GM18858 (cell line): ENCODE measurements around the gene NENF.
A peak's percentile ranks its signal among the peaks of the same experiment; 100 is the strongest.
"Not testable (repeated sequence)": the region's sequence is repeated elsewhere in the genome, so short reads cannot be mapped to it uniquely, and the experiment has no call there.

Experiments
- ATAC-seq: cut with Tn5 transposase; IDR thresholded peaks from one replicate; pipeline ENCODE4 v1.9.1; 2021; ENCODE audit not compliant: unreplicated experiment

The NENF gene

DNA sequence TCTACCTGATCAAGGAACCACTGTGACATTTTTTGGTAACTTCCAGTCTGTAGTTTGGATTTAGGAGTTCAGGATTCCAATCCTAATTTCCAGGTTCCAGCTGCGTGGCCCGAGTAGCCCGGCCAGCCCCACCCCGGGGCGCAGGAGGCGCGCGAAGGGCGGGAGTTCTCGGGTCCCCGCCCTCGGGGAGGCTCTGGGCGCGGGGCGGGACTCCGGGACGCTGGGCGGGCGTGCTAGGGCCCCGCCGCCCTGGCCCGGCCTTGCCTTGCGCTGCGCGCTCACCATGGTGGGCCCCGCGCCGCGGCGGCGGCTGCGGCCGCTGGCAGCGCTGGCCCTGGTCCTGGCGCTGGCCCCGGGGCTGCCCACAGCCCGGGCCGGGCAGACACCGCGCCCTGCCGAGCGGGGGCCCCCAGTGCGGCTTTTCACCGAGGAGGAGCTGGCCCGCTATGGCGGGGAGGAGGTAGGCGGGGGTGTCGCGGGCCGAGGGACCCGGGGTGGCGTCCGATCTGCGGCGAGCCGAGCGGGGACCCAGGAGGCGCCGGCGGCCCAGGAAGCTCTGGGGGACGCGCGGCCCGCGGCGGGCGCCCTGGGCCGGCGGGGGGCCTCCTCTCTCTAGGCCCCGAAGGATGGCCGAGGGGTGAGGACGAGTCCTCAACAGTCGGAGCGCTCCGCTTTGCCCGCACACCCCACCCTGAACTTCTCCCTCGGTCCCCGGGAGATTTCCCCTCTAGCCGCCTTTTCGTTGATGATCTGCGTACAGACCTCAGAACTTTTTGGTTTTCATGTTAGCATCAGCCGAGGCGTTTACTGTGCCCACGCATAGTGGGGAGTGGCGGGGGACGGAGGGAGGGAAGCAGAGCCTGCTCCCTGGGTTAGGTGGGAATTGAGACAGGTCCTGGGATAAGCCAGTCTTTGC lies at the start of gene NENF:
TSS of gene NENF (plus strand) at position 260 of the 916 bp plus-strand sequence. CDS start at position 284, 24 bp downstream.
- peak; percentile 92 for ATAC-seq

DNA sequence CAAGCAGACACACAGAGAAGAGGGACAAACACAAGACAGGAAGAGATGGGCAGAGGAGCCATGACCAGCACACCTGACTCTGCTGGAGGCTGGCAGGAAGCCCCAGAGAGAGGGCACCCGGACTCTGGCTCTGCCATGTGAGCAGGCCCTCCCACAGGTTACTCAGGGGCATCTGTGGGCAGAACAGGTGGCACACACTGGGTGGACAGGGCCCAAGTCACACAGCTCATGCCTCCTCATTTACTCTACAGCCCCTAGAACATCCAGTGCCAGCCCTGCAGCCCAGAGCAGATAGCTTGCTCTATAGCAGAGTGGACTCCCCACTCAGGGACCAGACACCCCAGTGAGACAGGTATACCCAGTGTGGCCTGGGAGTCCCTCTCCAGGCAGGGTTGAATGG lies 46.7 kb upstream of the NENF start:
- ATAC-seq: no peak

DNA sequence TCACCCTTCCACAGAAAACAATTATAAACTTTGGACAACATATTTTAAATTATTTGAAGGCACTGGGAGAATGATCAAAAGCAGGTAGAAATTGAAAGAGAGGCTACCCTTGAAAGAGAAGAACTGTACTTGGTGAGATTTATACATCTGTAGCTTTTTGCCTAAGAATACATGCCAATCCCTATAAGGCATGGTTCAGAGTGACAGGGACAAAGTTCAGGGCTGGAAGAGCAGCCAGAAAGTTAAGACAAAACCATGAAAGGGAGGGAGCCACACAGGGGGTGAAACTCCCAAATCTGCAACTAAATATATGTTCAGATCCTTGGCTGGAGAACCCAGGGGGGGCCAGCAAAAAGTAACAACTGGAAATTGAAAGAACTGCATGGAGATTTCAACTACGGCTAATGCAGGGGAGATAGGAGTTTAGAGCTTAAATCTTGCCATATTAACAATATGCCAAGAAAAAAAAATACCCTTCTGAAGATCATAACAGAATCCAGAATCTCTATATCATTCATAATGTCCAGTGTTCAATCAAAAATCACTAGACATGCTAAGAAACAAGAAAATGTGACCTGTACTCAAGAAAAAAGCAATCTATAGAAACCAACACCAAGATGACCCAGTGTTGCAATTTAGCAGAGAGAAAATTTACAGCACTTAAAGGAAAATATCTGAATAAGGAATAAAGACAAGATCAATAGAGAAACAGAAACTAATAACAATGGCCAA lies 43.6 kb upstream of the NENF start:
- ATAC-seq: no peak

DNA sequence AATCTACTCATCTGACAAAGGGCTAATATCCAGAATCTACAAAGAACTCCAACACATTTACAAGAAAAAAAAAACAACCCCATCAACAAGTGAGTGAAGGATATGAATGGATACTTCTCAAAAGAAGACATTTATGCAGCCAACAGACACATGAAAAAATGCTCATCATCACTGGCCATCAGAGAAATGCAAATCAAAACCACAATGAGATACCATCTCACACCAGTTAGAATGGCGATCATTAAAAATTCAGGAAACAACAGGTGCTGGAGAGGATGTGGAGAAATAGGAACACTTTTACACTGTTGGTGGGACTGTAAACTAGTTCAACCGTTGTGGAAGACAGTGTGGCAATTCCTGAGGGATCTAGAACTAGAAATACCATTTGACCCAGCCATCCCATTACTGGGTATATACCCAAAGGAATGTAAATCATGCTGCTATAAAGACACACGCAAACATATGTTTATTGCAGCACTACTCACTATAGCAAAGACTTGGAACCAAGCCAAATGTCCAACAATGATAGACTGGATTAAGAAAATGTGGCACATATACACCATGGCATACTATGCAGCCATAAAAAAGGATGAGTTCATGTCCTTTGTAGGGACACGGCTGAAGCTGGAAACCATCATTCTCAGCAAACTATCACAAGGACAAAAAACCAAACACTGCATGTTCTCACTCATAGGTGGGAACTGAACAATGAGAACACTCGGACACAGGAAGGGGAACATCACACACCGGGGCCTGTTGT lies 36.9 kb upstream of the NENF start:
- ATAC-seq: not testable (repeated sequence)

DNA sequence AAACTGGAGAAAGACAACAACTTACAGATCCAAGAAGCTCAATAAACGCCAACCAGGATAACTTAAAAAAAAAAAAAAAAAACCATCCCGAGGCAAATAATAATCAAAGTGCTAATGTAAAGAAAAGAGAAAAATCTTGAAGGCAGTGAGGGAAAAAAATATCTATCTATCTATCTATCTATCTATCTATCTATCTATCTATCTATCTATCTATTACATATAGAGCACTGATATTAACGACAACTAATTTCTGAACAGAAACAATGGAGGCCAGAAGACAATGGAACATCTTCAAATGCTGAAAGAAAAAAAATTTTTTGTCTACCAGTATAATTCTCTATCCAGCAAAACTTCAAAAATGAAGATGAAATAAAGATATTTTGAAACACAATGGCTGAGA lies 36.1 kb upstream of the NENF start:
- ATAC-seq: no peak

DNA sequence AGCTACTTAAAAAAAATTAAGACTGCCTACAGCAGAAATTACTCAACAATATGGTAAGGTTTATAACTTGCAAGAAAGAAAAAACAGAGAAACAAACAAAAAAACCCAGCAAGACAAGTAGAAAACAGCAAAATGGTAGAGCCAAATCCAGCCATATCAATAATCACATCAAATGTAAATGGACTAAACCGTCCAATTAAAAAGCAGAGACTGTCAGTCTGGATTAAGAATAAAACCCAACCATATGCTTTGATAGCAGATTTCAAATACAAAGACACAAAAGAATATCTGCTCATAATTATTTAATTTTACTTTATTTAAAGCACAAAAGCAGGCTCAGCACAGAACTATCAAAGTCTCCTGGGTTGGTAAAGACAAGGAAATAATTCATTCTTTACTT lies 35.5 kb upstream of the NENF start:
- ATAC-seq: no peak

DNA sequence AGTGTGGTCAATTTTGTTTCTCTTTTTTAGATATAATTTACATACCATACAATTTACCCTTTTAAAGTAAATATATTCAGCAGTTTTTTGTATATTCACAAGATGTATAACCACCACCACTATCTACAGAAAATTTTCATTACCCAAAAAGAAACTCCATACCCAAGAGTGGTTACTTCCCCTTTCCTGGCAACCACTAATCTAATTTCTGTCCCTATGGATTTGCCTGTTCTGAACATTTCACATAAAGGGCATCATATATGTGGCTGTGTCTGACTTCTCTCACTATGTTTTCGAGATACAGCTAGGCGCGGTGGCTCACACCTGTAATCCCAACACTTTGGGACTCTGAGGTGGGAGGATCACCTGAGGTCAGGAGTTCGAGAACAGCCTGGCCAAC lies 31.7 kb upstream of the NENF start:
- no peak for ATAC-seq

DNA sequence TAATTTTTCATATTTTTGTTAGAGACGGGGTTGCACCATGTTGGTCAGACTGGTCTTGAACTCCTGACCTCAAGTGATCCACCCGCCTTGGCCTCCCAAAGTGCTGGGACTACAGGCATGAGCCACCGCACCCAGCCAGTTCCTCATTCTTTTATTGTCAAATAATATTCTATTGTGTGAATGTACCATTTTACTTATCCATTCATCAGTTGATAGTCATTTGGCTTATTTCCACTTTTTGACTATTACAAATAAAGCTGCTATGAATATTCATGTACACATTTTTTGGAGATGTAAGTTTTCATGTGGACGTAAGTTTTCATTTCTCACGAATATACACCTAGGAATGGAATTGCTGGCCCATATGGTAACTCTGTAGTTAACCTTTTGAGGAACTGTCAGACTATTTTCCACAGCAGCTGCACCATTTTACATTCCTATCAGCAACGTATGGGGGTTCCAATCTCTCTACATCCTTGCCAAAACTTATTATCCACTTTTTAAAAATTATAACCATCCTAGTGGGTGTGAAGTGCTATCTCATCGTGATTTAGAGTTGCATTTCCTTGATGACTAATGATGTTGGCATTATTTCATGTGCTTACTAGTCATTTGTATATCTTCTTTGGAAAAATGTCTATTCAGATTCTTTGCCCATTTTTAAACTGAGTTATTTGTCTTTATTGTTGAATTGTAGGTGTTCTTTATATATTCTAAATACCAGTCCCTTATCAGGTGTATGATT lies 30.7 kb upstream of the NENF start:
- no peak for ATAC-seq

DNA sequence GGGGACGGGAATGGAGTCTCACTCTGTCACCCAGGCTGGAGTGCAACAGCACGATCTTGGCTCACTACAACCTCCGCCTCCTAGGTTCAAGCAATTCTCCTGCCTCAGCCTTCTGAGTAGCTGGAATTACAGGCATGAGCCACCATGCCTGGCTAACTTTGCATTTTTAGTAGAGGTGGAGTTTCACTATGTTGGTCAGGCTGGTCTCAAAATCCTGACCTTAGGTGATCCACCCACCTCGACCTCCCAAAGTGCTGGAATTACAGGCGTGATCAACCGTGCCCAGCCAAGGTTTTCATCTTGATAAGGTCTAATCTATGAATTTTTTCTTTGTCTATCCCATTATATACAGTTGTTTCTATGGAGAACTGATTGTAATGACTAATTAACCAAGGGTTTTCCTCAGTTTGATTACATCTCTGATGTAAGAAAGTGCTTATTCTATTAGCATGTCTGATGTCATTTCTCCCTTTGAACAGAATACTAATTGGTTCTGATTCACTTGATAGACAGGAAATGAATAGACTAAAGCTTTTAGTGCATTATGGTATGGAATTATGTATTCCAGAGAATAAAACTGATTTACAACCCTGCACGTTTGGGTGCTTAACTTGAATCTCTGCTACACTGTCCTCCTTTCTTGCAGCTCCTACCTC lies 29.9 kb upstream of the NENF start:
- ATAC-seq: no peak

DNA sequence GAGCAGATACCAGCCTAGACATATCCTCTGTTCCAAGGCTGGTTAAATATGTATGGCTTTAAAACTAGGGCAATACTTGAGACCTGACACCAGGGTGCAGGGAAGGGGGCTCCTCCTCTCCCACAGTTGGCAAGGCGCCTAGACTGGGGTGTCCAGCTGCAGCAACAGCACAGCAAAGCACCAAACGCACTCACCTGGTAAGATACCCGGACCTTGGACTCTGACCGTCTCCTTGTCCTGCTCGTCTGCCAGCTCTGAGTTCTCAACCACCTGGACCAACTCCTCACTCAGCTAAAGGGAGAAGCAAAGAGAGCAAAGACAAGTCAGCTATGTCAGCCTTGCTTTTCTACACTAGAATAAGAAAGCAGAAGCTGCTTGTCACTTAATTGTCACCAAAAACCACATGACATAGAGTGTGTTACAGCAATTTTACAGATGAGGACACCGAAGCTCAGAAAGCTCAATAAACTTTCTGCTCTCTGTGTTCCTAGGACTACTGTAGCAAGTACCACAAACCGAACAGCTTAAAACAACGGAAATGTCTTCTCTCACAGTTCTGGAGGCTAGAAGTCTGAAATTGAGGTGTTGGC lies 22.4 kb upstream of the NENF start:
- no peak for ATAC-seq

DNA sequence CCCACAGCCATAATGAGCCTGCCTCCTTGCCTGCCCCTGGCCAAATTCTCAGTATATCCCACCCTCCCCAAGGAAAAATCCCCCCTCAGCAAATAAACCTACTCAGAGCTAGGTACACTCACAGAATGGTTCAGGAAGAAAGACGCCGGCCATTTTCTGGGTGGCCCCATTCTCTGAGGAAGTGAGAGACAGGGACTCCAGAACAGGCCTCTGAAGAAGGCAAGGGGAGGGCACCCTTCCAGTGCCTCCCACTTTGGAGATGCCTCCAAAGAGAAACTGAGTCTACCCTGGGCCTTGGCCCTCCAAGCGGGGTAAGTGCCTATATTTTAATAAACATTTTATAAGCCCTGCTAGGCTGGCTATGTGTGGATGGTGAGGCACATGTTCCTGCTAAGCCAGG lies 20.3 kb upstream of the NENF start:
- no peak for ATAC-seq

DNA sequence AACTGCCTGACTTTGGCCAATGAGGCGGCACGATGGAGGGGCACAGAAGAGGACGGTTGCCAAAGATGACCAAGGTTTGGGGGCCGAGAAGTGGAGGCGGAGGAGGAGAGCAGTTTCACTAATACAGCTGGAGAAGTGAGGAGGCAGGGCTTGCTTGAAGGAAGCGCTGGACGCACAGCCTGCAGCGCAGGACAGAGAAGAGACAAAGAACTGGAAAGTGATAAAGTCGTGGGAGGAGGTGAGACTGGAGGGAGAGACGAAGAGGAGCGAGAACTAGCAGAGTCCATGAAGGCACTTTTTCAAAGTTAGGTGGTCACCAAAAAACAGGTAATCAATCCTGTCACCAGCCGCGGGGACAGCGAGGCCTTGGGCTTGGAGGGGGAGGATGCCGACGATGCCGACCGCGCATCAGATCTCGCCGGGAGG lies 18.8 kb upstream of the NENF start:
- peak; percentile 1 for ATAC-seq

DNA sequence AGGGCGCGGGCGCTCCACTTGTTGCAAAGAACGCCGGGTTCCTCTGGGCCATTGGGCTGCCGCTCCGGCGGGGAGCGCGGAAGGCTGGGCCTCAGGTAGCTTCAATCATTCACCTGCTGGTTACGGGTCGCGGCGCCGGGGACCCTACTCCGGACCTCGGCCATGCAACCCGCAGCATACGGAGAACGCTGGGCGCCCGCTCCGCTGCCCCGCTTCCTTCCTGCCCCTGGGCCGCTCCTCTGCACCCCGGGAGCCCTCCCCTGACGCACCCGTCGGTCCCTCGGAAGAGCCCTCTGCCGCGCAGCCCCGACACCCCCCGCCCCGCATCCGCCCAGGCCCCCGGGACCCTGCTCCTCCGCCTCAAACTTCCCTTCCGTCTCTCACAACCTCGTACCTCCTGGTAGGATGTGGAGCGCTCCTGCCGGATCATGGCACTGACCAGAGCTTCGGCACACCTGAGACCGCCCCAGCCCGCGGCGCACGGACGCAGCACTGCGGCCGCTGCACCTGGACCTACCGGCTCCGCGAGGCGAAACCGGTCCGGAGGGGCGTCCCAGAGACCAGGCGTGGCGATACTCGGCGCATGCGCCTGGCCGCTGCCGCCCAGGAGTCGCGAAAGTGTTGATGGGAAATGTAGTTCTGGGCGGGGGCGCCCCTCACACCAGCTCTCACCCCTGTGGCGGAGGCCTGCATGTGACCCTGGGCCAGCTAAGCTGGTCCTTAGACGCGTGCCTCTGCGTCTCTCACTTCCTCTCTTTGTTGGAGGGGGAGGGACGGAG lies 18.2 kb upstream of the NENF start, which contains the start of gene PACC1:
TSS of gene PACC1 (minus strand) at position 559 of the 779 bp plus-strand sequence. CDS start at position 430, 129 bp downstream.
- ATAC-seq: peak; percentile 96

DNA sequence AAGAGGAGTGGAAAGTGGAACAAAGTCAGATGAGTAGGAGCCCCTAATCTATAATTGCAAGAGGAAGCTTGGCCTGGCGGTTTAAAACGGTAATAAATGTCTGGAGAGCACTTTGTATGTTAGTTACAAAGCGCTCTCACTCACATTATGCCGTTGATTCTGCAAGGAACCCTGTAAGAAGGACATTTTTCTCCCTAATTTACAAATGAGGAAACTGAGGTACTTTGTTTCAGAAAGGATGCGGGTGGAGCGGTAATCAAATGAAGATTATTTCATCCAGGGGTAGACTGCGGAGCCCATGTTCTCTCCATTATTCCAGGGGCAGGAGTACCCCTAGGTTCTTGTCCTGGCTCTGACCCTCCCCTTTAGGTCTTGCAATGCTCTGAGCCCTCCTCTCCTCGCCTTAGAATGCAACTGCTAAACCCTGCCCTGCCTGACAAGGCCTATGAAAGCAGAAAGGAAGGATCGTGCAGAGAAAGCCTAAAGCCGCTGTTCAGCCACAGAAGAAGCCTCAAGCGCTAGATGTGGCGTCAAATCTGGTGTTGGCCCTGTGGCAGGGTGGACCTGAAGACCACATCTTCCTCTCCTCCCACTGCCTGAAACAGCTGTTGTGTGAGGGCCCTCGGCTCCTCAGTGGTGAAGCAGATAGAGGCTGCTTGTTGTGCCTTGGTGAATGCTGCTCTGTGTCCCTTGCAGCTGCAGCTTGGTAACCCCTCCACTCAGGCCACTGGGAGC lies 17.4 kb upstream of the NENF start:
- ATAC-seq: no peak

DNA sequence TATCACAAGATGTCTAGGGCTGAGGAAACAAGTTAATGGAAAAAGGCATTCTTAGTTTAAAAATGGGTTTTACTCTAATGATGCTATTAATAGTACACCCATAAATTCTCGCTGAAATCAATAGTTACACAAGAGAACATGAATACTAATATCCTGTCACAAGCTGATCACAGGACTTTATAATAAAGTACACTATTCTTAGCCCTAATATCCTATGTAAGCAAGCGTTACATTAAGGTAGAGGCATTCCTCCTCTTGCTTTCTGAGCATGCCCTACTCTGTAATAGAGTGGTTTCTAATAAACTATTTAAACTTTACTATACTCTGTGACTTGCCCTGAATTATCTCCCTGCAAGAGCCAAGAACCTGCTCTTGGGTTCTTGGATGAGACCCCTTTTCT lies 11.6 kb upstream of the NENF start:
- ATAC-seq: no peak

DNA sequence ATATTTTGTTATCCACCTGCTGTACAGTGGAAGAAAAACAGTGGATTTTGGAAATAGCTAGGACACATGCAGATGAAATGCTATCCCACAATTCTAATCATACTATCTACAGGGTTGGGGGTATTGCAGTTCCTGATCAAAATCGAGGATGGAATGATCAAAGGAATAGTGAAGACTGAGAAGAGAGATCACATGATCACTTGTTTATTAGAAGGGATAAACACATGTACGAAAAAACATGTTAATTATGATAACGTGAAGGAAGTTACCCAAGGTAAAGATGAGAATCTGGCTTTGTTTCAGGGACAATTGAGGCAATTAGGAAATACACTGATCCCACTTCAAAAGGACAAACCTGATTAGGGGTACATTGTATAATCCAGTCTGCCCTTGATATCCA lies 8.8 kb upstream of the NENF start:
- ATAC-seq: no peak

DNA sequence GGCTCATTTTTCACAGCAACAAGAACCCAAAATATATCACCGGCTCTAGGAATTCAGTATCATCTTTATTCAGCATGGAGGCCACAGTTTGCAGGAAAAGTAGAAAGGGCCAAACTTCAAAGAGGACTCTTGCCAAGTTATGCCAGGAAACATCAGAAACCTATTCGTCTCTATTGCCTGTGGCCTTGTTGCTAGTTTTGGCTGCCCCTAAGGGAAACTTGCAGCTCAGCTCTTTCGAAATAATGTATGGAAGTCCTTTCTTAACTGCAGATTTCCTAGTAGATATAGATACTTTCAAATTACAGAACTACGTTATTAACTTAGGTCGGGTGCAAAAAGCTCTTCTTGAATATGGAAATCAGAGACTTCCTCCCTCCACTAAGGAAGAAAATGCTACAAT lies 4.2 kb upstream of the NENF start:
- no peak for ATAC-seq

DNA sequence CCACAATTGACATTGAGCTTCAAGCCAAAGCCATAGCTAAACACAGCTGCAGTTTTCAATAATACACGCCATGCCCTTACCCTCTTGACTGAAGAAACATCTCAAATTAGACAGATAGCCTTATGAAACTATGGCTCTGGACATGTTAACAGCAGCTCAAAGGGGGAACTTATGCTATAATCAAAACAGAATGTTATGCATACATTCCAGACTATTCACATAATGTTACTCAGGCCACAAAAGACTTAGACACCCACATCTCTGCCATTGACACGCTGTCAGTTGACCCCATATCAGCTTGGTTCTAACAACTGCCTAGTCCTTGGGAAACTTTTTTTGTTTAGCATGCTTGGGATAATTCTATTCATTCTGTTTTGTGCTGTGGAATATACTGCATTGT lies 2.3 kb upstream of the NENF start:
- no peak for ATAC-seq
